Lung (tissue), 12 donors: ENCODE data around the gene LONRF2. TPM values are rescaled to one million over a fixed set of nuclear protein-coding genes. Genes with fewer than 3 reads are reported as not detected.

Experiments
- ATAC-seq: fragments of 200-7000 bp; cut with Tn5 transposase; one replicate; pipeline ENCODE4 v1.9.1; 2020; ENCODE audit warnings: moderate number of reproducible peaks; ENCODE audit not compliant: insufficient read depth, low FRiP score
- DNase-seq, 3 donors: peaks; one replicate each; pipeline ENCODE4 v3.0.0-alpha.2; 2013 to 2017
- H3K27ac ChIP-seq, 2 donors: one replicate each; pipeline ENCODE4 v1.5.1; 2013; ENCODE audit warnings: mild to moderate bottlenecking in 2 of 2, moderate library complexity in 2 of 2, control low read depth in 1 of 2, inconsistent platforms in 1 of 2, low read depth in 1 of 2, low read length in 1 of 2
- H3K27me3 ChIP-seq, 3 donors: one replicate each; pipeline ENCODE4 v1.5.1; 2013; ENCODE audit warnings: low read length in 2 of 3; ENCODE audit not compliant: control insufficient read depth in 3 of 3, insufficient read depth in 3 of 3
- H3K36me3 ChIP-seq, 4 donors: one replicate each; pipeline ENCODE4 v1.5.1; 2013; ENCODE audit warnings: low read length in 4 of 4, mild to moderate bottlenecking in 1 of 4, moderate library complexity in 1 of 4; ENCODE audit not compliant: control insufficient read depth in 4 of 4, insufficient read depth in 4 of 4
- H3K4me1 ChIP-seq, 5 donors: one replicate each; pipeline ENCODE4 v1.5.1; 2013; ENCODE audit warnings: low read length in 5 of 5, mild to moderate bottlenecking in 2 of 5, moderate library complexity in 1 of 5; ENCODE audit not compliant: control insufficient read depth in 5 of 5, insufficient read depth in 5 of 5
- H3K4me3 ChIP-seq: one replicate; pipeline ENCODE4 v1.5.1; 2013; ENCODE audit warnings: mild to moderate bottlenecking, control low read depth, moderate library complexity
- H3K9ac ChIP-seq, 2 donors: one replicate each; pipeline ENCODE4 v1.5.1; 2013; ENCODE audit warnings: low read length in 2 of 2, control low read depth in 1 of 2; ENCODE audit not compliant: insufficient read depth in 1 of 2
- H3K9me3 ChIP-seq, 4 donors: one replicate each; pipeline ENCODE4 v1.5.1; 2013; ENCODE audit warnings: low read length in 3 of 4, mild to moderate bottlenecking in 1 of 4, moderate library complexity in 1 of 4; ENCODE audit not compliant: control insufficient read depth in 4 of 4, insufficient read depth in 3 of 4
- CTCF ChIP-seq: IDR thresholded peaks from 2 replicates; pipeline ENCODE4 v1.5.1; 2012; ENCODE audit warnings: mild to moderate bottlenecking; ENCODE audit errors: control extremely low read depth, extremely low read depth
- WGBS, 2 donors: extraction: QIAGEN DNeasy Blood & Tissue Kit; methylation state at CpG; one replicate each; pipeline ENCODE4 v1.1.7; 2013; 5-methylcytosine and 5-hydroxymethylcytosine counted together
- polyA plus RNA-seq, 2 donors: library from polyadenylated mRNA; stranded (reverse); fragments of 200-250 nt; gene quantifications; one replicate each; pipeline ENCODE4 v1.2.1, GENCODE V29; 2013
- total RNA-seq, 2 donors: library from RNA; depleted of rRNA in 1 of 2; stranded (reverse); fragments of >200 nt in 1 of 2; gene quantifications; one replicate each; pipeline ENCODE4 v1.2.1, GENCODE V29; 2014 to 2021
- donor health status: control.
- donor health status: control.
- donor health status: Bipolar disorder and iron deficiency.
- donor health status: healthy.
- donor health status: DM: yes; HTN: yes; CAD: no.

The LONRF2 gene
- total and polyA plus RNA-seq, 4 donors, result 0.38 to 5.2 (median 2.6) TPM

- 96 to 97% methylated on average over 4 of the region's 4 CpGs for WGBS, 2 donors
- no peaks in the 10 kb centered on the region for H3K9me3 ChIP-seq
- ATAC-seq (no peak), DNase-seq (no peak)
- TF ChIP-seq CTCF, result no peak
- H3K4me3 ChIP-seq, result no peak overlapping the region
- H3K4me1 ChIP-seq, result peaks cover 0 to 26% (median 3%) of the 10 kb centered on the region in 5 donors
- no peaks in the 10 kb centered on the region for H3K27me3 ChIP-seq
- no peak overlapping the region for H3K27ac ChIP-seq
- H3K9ac ChIP-seq, result no peak overlapping the region
- H3K36me3 ChIP-seq, result no peaks in the 10 kb centered on the region
These were observed 76.6 kb downstream of the LONRF2 start for GRCh38 chr2:100245681-100246080.

- Histone ChIP-seq H3K27ac (no peak overlapping the region), H3K4me3 (no peak overlapping the region), H3K36me3 (no peaks in the 10 kb centered on the region), H3K9me3 (no peaks in the 10 kb centered on the region), H3K4me1 (peaks cover 0 to 26% (median 3%) of the 10 kb centered on the region in 5 donors), H3K27me3 (no peaks in the 10 kb centered on the region), H3K9ac (no peak overlapping the region)
- no peak for DNase-seq
- 91 to 95% methylated on average over 6 of the region's 6 CpGs for WGBS, 2 donors
- ATAC-seq, result no peak
- TF ChIP-seq CTCF, result no peak
These were observed 77.3 kb downstream of the LONRF2 start for GRCh38 chr2:100244881-100245605.

GRCh38 chr2:100243631-100244030 is 78.7 kb downstream of the LONRF2 start:
- no peak overlapping the region for H3K9ac ChIP-seq
- WGBS, 2 donors, result 82 to 89% methylated on average over 6 of the region's 6 CpGs
- ATAC-seq, result no peak
- H3K27me3 ChIP-seq, result no peaks in the 10 kb centered on the region
- no peak for DNase-seq
- no peak for TF ChIP-seq CTCF
- H3K4me3 ChIP-seq, result no peak overlapping the region
- H3K36me3 ChIP-seq, result no peaks in the 10 kb centered on the region
- no peaks in the 10 kb centered on the region for H3K9me3 ChIP-seq
- no peak overlapping the region for H3K27ac ChIP-seq
- peaks cover 0 to 35% (median 3%) of the 10 kb centered on the region in 5 donors for H3K4me1 ChIP-seq
